SK-N-MC (cell line): ENCODE measurements around the gene CEACAM21.

Experiments used
- EZH2 ChIP-seq: fragments of 200-600 bp; sonication (generic); IDR thresholded peaks from one replicate; pipeline ENCODE4 v1.6.1; 2017; ENCODE audit warnings: antibody characterized with exemption
- POLR2AphosphoS5 ChIP-seq: IDR thresholded peaks from 2 replicates; pipeline ENCODE4 v1.6.1; 2012; ENCODE audit warnings: mild to moderate bottlenecking, low read depth, low read length, borderline replicate concordance

DNA sequence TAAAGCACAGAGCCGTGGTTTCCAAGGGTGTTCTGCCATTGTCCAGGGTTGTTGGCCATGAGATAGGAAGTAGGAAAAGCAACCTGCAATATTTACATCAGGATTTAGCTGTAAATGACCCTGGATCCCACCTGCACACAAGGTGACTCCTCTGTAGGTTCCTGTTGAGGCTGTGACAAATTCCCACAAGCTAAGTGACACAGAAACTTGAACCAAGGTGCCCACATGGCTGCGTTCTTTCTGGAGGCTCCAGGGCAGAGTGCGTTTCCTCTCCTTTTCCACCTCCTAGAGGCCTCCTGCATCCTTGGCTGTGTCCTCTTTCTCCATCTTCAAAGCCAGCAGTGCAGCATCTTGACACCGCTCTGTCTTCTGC is 11.9 kb downstream of the CEACAM21 start:
- TF ChIP-seq EZH2 (no peak), POLR2AphosphoS5 (no peak)
